ENCODE data around the gene NEK4. TPM values are rescaled to one million over a fixed set of nuclear protein-coding genes. Genes with fewer than 3 reads are reported as not detected.

Gene NEK4
- total and polyA plus RNA-seq, 2 of the 13 experiments (the other 11 are each of a cell fraction or from before 2014, with no cell fraction given): 16.5 to 38.0 TPM

DNA sequence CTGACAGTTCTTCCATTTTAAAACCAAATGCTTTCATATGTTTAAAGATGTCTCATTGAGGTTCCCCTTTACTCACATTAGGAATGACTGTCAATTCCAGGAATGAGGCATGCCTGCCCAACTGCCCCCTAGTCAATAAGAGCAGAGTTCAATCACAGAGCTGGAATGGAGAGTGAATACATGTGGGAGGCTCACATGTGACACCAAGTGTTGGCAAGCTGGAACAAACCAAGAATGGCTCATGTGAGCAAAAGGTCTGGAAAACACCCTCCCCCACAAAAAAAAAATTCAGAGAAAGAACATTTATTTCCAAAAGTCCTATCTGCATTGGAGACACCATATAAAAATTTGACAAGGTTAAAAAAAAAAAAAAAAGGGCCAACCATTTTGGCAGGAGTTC is 88.7 kb downstream of the NEK4 start (continued):
- TF ChIP-seq, protein P1, sequence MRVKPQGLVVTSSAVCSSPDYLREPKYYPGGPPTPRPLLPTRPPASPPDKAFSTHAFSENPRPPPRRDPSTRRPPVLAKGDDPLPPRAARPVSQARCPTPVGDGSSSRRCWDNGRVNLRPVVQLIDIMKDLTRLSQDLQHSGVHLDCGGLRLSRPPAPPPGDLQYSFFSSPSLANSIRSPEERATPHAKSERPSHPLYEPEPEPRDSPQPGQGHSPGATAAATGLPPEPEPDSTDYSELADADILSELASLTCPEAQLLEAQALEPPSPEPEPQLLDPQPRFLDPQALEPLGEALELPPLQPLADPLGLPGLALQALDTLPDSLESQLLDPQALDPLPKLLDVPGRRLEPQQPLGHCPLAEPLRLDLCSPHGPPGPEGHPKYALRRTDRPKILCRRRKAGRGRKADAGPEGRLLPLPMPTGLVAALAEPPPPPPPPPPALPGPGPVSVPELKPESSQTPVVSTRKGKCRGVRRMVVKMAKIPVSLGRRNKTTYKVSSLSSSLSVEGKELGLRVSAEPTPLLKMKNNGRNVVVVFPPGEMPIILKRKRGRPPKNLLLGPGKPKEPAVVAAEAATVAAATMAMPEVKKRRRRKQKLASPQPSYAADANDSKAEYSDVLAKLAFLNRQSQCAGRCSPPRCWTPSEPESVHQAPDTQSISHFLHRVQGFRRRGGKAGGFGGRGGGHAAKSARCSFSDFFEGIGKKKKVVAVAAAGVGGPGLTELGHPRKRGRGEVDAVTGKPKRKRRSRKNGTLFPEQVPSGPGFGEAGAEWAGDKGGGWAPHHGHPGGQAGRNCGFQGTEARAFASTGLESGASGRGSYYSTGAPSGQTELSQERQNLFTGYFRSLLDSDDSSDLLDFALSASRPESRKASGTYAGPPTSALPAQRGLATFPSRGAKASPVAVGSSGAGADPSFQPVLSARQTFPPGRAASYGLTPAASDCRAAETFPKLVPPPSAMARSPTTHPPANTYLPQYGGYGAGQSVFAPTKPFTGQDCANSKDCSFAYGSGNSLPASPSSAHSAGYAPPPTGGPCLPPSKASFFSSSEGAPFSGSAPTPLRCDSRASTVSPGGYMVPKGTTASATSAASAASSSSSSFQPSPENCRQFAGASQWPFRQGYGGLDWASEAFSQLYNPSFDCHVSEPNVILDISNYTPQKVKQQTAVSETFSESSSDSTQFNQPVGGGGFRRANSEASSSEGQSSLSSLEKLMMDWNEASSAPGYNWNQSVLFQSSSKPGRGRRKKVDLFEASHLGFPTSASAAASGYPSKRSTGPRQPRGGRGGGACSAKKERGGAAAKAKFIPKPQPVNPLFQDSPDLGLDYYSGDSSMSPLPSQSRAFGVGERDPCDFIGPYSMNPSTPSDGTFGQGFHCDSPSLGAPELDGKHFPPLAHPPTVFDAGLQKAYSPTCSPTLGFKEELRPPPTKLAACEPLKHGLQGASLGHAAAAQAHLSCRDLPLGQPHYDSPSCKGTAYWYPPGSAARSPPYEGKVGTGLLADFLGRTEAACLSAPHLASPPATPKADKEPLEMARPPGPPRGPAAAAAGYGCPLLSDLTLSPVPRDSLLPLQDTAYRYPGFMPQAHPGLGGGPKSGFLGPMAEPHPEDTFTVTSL (CRISPR knock-in tag; IDR thresholded peaks at IDR 0.05; ENCODE audit: borderline replicate concordance): no peak
- peak; percentile 67; the same call in 1 of the 2 replicates for TF ChIP-seq KAT8 (CRISPR knock-in tag; IDR thresholded peaks at IDR 0.05)
- TF ChIP-seq ZNF256 (CRISPR knock-in tag; conservative IDR thresholded peaks at IDR 0.05): no peak
- TF ChIP-seq CBX5 (CRISPR knock-in tag; IDR thresholded peaks at IDR 0.05; ENCODE audit: borderline replicate concordance): no peak
- TF ChIP-seq SMARCC2 (IDR thresholded peaks at IDR 0.05): no peak
- no peak for TF ChIP-seq SUZ12 (IDR thresholded peaks at IDR 0.05; ENCODE audit: low read depth, low read length)
- TF ChIP-seq, protein P2, sequence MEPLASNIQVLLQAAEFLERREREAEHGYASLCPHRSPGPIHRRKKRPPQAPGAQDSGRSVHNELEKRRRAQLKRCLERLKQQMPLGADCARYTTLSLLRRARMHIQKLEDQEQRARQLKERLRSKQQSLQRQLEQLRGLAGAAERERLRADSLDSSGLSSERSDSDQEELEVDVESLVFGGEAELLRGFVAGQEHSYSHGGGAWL (CRISPR knock-in tag; IDR thresholded peaks at IDR 0.05): no peak
- no peak for TF ChIP-seq NR2F6 (IDR thresholded peaks at IDR 0.05)
- peak; percentile 55; the same call in 1 of the 2 replicates for TF ChIP-seq NR2F6 (CRISPR knock-in tag; IDR thresholded peaks at IDR 0.05)
- TF ChIP-seq, protein P3, sequence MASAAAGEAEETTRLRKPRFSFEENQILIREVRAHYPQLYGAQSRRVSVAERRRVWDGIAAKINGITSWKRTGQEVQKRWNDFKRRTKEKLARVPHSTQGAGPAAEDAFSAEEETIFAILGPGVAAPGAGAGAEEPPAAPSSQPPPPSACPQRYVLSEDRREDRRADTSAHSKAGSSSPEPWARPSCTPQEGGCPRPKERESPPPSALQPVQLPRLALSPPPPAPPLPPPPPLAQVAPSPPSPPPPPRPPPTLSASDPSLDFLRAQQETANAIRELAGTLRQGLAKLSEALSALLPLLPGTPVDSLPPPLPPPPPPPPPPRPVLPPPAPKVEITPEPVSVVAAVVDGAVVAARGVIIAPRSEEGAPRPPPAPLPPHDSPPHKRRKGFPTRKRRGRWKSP (CRISPR knock-in tag; IDR thresholded peaks at IDR 0.05): no peak
- no peak for TF ChIP-seq SIN3B (IDR thresholded peaks at IDR 0.05; ENCODE audit: low read length)
- TF ChIP-seq ZNF350 (CRISPR knock-in tag; IDR thresholded peaks at IDR 0.05; ENCODE audit: borderline replicate concordance, low read depth): no peak
- TF ChIP-seq ZNF274 (CRISPR knock-in tag; IDR thresholded peaks at IDR 0.05): no peak
- TF ChIP-seq SRSF1 (optimal IDR thresholded peaks at IDR 0.05; ENCODE audit: low read depth, low read length): no peak
- TF ChIP-seq ZSCAN29 (CRISPR knock-in tag; conservative IDR thresholded peaks at IDR 0.05): no peak
- no peak for TF ChIP-seq HOXA9 (CRISPR knock-in tag; IDR thresholded peaks at IDR 0.05; ENCODE audit: borderline replicate concordance)
- TF ChIP-seq ARHGAP35 (CRISPR knock-in tag; IDR thresholded peaks at IDR 0.05; ENCODE audit: borderline replicate concordance): no peak
- no peak for TF ChIP-seq SMAD1 (CRISPR knock-in tag; IDR thresholded peaks at IDR 0.05; ENCODE audit: borderline replicate concordance, low read depth)
- TF ChIP-seq, protein P4, sequence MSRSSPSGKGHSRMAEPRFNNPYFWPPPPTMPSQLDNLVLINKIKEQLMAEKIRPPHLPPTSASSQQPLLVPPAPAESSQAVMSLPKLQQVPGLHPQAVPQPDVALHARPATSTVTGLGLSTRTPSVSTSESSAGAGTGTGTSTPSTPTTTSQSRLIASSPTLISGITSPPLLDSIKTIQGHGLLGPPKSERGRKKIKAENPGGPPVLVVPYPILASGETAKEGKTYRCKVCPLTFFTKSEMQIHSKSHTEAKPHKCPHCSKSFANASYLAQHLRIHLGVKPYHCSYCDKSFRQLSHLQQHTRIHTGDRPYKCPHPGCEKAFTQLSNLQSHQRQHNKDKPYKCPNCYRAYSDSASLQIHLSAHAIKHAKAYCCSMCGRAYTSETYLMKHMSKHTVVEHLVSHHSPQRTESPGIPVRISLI (CRISPR knock-in tag; IDR thresholded peaks at IDR 0.05; ENCODE audit: borderline replicate concordance): peak; percentile 62; the same call in 1 of the 2 replicates
- TF ChIP-seq ZNF263 (CRISPR knock-in tag; IDR thresholded peaks at IDR 0.05): no peak
- TF ChIP-seq FIP1L1 (IDR thresholded peaks at IDR 0.05; ENCODE audit: borderline replicate concordance, insufficient read depth, low read depth, low read length): no peak
- TF ChIP-seq ZNF652 (CRISPR knock-in tag; IDR thresholded peaks at IDR 0.05; ENCODE audit: borderline replicate concordance, low read depth): no peak

All from HepG2 (cell line).